Measurements from ENCODE around the gene KDM3A. TPM values are rescaled to one million over a fixed set of nuclear protein-coding genes. Genes with fewer than 3 reads are reported as not detected.

The KDM3A gene
- total RNA-seq, 1 donor from 2014 or later = 68.1 TPM

DNA sequence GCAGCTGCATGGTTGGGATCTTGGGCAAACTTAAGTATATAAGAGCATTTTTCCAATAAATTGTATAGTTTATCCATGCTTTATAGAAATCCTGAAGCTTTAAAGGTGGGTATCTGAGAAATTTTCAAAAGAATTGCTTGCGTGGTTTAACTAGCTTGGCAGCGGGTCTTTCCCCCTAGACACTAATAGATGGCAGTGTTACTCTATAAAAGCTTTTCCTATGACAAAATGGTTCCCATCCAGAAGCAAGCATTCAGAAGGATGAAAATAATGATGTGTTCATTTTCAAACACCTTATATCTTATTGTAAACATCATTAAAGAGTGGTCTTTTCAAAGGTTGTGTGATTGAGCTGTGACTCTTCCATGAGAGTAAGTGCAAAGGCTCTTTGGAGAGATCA, 45.9 kb downstream of the KDM3A start:
- H3K4me3 Mint-ChIP-seq = no peak overlapping the region
- peaks cover 65% of the 10 kb centered on the region for H3K36me3 Mint-ChIP-seq
- DNase-seq (ENCODE audit: extremely low spot score, unreplicated experiment) = no peak
- H3K27ac Mint-ChIP-seq = no peak overlapping the region
- no peaks in the 10 kb centered on the region for H3K9me3 Mint-ChIP-seq
- no peaks in the 10 kb centered on the region for H3K27me3 Mint-ChIP-seq
- H3K4me1 Mint-ChIP-seq (ENCODE audit: unreplicated experiment) = no peaks in the 10 kb centered on the region
- TF ChIP-seq, protein P1, sequence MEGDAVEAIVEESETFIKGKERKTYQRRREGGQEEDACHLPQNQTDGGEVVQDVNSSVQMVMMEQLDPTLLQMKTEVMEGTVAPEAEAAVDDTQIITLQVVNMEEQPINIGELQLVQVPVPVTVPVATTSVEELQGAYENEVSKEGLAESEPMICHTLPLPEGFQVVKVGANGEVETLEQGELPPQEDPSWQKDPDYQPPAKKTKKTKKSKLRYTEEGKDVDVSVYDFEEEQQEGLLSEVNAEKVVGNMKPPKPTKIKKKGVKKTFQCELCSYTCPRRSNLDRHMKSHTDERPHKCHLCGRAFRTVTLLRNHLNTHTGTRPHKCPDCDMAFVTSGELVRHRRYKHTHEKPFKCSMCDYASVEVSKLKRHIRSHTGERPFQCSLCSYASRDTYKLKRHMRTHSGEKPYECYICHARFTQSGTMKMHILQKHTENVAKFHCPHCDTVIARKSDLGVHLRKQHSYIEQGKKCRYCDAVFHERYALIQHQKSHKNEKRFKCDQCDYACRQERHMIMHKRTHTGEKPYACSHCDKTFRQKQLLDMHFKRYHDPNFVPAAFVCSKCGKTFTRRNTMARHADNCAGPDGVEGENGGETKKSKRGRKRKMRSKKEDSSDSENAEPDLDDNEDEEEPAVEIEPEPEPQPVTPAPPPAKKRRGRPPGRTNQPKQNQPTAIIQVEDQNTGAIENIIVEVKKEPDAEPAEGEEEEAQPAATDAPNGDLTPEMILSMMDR (conservative IDR thresholded peaks at IDR 0.05) = peak; percentile 22

DNA sequence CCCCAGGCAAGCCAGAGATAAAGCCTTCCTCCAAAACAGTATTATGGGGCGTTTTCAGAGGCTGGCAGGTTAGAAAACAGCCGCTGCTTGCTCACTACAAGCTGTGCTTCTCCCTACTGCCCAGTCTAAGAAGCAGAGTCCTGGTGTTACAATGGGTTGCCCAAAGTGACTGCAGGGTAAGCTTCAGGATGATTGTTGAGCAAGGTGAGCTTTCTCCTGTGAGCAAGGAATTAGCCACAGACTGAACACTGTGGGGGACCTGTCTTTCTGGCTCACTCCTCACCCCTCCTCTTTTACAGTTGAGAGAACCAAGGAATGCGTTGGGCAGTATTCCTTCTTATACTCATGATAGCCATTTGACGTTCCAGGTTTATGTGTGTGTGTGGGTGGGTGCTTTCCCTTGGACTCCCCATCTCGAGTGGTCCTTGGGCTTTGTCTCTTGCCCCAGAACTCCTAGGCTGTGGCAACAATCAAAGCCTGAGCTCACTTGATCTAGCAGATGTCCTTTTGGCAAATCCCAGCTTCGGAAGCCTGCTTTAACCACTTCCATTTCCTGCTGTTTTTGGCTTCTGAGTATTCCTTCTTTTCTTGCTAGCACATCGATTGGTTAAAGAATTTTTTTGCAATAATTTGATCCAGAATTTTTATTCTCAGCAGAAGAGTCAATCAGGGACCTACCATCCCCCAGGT, 47.5 kb downstream of the KDM3A start:
- H3K27me3 Mint-ChIP-seq = no peaks in the 10 kb centered on the region
- no peaks in the 10 kb centered on the region for H3K9me3 Mint-ChIP-seq
- no peak overlapping the region for H3K27ac Mint-ChIP-seq
- TF ChIP-seq, protein P1 (conservative IDR thresholded peaks at IDR 0.05) = no peak
- no peak for DNase-seq (ENCODE audit: extremely low spot score, unreplicated experiment)
- H3K4me1 Mint-ChIP-seq (ENCODE audit: unreplicated experiment) = no peaks in the 10 kb centered on the region
- no peak overlapping the region for H3K4me3 Mint-ChIP-seq
- peaks cover 60% of the 10 kb centered on the region for H3K36me3 Mint-ChIP-seq

DNA sequence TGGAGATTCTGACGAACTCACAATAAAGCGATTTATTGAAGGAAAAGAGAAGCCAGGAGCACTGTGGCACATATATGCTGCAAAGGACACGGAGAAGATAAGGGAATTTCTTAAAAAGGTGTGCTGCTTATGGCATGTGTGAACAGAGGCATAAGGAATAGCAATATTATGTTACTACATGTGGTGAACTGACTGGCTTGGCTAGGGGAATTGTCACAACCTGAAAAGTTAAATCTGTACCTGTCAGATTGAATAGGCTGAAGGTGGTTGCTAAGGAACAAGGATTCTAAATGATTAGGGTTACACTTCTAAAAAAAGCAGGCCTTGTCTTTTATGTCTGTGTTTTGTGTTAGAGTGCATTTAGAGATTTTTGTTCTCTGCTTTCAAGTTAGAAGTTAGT, 48.4 kb downstream of the KDM3A start:
- Mint-ChIP-seq H3K27me3 (no peaks in the 10 kb centered on the region), H3K4me3 (no peak overlapping the region), H3K4me1 (ENCODE audit: unreplicated experiment) (no peaks in the 10 kb centered on the region), H3K36me3 (peaks cover 58% of the 10 kb centered on the region), H3K9me3 (no peaks in the 10 kb centered on the region), H3K27ac (no peak overlapping the region)
- DNase-seq (ENCODE audit: extremely low spot score, unreplicated experiment) = no peak
- TF ChIP-seq, protein P1 (conservative IDR thresholded peaks at IDR 0.05) = no peak

DNA sequence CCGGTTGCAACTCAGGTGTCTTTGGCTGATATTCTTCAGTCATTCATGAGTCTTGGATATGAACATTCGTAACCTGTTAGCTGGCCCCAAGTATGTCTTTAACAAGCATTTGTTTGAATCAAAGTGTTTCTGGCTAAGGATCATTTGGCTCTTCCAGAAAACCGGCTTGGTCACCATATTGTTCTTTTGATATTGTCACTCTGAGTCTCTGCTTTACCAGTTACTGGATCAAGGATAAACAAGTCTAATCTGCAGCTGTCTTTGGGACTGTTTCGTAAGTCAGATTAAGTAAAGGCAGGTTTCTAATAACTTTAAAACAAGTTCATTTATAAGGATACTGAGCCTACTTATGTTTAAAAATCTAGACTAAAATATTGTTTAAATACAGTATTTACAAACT, 49.1 kb downstream of the KDM3A start:
- TF ChIP-seq, protein P1 (conservative IDR thresholded peaks at IDR 0.05) = no peak
- DNase-seq (ENCODE audit: extremely low spot score, unreplicated experiment) = no peak
- H3K4me1 Mint-ChIP-seq (ENCODE audit: unreplicated experiment) = no peaks in the 10 kb centered on the region
- H3K27me3 Mint-ChIP-seq = no peaks in the 10 kb centered on the region
- H3K9me3 Mint-ChIP-seq = no peaks in the 10 kb centered on the region
- H3K27ac Mint-ChIP-seq = no peak overlapping the region
- no peak overlapping the region for H3K4me3 Mint-ChIP-seq
- H3K36me3 Mint-ChIP-seq = peaks cover 57% of the 10 kb centered on the region

DNA sequence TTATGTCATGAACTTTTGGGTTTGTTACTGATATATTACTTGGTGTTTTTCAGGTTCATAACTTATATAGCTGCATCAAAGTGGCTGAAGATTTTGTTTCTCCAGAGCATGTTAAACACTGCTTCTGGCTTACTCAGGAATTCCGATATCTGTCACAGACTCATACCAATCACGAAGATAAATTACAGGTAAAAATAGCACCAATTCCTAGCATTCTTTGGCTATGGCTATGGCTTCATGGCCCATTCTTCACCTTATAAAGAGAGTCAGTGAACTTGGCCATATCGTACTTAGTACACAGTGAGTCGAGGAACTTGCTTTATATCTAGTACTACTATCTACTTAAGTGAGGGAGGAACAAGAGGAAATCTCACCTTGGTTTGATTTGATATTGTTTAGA, 49.9 kb downstream of the KDM3A start:
- Mint-ChIP-seq H3K27ac (no peak overlapping the region), H3K4me3 (no peak overlapping the region), H3K36me3 (peaks cover 60% of the 10 kb centered on the region), H3K9me3 (no peaks in the 10 kb centered on the region), H3K27me3 (no peaks in the 10 kb centered on the region), H3K4me1 (ENCODE audit: unreplicated experiment) (no peaks in the 10 kb centered on the region)
- TF ChIP-seq, protein P1 (conservative IDR thresholded peaks at IDR 0.05) = no peak
- DNase-seq (ENCODE audit: extremely low spot score, unreplicated experiment) = no peak

Measured in type B pancreatic cell (in vitro differentiated cells).